ENCODE measurements around the gene USF1.

- TF ChIP-seq CTCF (IDR thresholded peaks at IDR 0.05) (no peak), ZFX (IDR thresholded peaks at IDR 0.05; ENCODE audit: borderline replicate concordance) (no peak)
Measured at GRCh38 chr1:161066694-161067093, 20.9 kb upstream of the USF1 start.
